HEK293 (cell line): Measurements from ENCODE around the gene CCP110.

Source experiments
- CTCF ChIP-seq: fragments of 450-650 bp; formaldehyde crosslinking; IDR thresholded peaks from 2 replicates; pipeline ENCODE4 v1.5.1; 2016; ENCODE audit warnings: missing biosample characterization, missing genetic modification characterization
- KLF16 ChIP-seq: fragments of 450-650 bp; formaldehyde crosslinking; IDR thresholded peaks from 2 replicates; pipeline ENCODE4 v1.5.1; 2017; ENCODE audit warnings: missing biosample characterization, missing genetic modification characterization
- PBX3 ChIP-seq: sonication (generic); formaldehyde crosslinking; IDR thresholded peaks from 2 replicates; pipeline ENCODE4 v1.8.1; 2022; ENCODE audit warnings: mild to moderate bottlenecking, moderate library complexity, missing genetic modification reagents
- SETDB1 ChIP-seq: IDR thresholded peaks from one replicate; pipeline ENCODE4 v1.6.1; 2017; ENCODE audit warnings: mild to moderate bottlenecking, low read length, moderate library complexity, mixed read lengths; ENCODE audit not compliant: insufficient read length
- ZNF2 ChIP-seq: fragments of 450-650 bp; formaldehyde crosslinking; IDR thresholded peaks from 2 replicates; pipeline ENCODE4 v1.5.1; 2016; ENCODE audit warnings: missing biosample characterization, missing genetic modification characterization

- TF ChIP-seq ZNF2 (tag by site-specific recombination) (no peak; the same call in 1 of the 2 replicates), KLF16 (tag by site-specific recombination) (no peak), CTCF (no peak), PBX3 (CRISPR knock-in tag) (no peak), SETDB1 (no peak)
Observed at GRCh38 chr16:19520861-19521331, 2.8 kb upstream of the CCP110 start.
